ENCODE measurements around the gene SLC27A4. TPM values are rescaled to one million over a fixed set of nuclear protein-coding genes. Genes with fewer than 3 reads are reported as not detected.
A peak's percentile ranks its signal among the peaks of the same experiment; 100 is the strongest.

Gene SLC27A4
- total RNA-seq (2014; rRNA removed; shearing (Covaris generic)), result 26.2 and 39.0 TPM in 2 replicates

DNA sequence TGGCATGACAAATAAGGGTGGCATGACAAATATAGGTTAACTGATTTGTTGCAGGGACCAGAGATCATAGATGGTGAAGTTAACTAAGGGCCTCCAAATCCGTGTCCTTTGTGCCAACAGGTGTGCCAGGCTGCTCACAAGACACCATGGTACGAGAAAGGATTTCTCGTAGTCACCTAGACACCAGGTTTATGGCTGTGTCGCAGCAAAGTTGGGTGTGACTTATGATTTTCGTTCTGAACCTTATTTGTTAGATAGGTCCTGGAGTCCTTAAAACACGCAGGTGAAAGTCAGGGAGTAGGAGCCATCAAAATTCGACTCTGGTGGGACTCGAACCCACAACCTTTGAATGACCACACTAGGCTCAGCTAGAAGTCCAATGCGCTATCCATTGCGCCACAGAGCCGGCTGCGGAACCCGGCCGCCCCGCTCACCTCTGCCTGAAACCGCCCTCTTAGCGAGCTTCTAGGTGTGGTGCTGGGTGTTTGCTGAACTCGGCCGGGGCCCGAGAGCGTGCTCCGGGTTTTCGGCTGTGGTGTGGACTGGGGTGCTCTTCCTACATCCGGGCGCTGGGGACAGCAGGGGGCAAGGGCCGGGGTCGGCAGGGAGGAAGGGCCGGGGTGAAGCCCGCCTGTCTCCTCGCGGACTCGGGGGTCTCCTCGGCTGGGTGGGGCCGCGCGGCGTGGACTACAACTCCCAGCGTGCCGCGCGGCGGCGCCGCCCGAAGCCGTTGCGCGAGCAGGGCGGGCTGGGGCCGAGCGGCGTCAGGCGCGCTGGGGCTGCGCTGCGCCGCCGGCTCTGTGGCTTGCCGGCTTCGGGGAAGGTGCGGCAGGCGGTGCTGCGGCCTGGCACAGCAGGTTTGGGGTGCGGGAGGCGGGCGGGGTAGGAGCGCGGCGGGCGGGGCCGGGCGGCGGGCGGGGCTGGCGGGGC, at the start of gene SLC27A4:
Gene SLC27A4 (plus strand): TSS at position 767 of the 930 bp plus-strand sequence. CDS start 2,606 bp downstream, outside the sequence.
- Histone ChIP-seq H3K36me3 (replicated peaks; ENCODE audit: control insufficient read depth, insufficient read depth, low read length) (peaks cover 9% of the 10 kb centered on the region), H3K27me3 (ENCODE audit: control insufficient read depth, insufficient read depth, low read length) (no peaks in the 10 kb centered on the region), H3K4me3 (ENCODE audit: insufficient read depth, low read depth, low read length) (peak within 1 kb of the TSS; percentile 83)
- peak; percentile 98 for DNase-seq

DNA sequence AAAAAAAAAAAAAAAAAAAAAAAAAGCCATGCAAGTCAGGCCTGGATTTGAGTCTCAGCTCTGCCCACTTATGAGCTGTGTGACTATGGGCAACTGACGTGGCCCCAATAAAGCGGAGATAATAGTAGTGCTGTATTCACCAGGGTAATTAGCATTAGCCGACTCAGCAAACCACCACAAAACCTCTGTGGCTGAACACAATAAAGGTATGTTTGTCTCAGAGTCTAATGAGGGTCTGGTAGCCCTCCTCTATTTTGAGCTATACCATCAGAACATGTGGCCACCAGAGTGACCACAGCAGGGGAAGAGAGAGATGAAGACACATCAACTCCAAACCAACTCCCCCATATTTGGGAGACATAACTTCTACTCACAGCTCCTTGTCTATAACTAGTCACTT, 48.3 kb upstream of the SLC27A4 start:
- DNase-seq, result no peak
- Histone ChIP-seq H3K4me3 (ENCODE audit: insufficient read depth, low read depth, low read length) (no peak overlapping the region), H3K36me3 (replicated peaks; ENCODE audit: control insufficient read depth, insufficient read depth, low read length) (peaks cover 5% of the 10 kb centered on the region), H3K27me3 (ENCODE audit: control insufficient read depth, insufficient read depth, low read length) (no peaks in the 10 kb centered on the region)

GRCh38 chr9:128293091-128293490, 47.2 kb upstream of the SLC27A4 start:
- H3K4me3 ChIP-seq (ENCODE audit: insufficient read depth, low read depth, low read length), result no peak overlapping the region
- H3K27me3 ChIP-seq (ENCODE audit: control insufficient read depth, insufficient read depth, low read length), result no peaks in the 10 kb centered on the region
- DNase-seq, result no peak
- peaks cover 4% of the 10 kb centered on the region for H3K36me3 ChIP-seq (replicated peaks; ENCODE audit: control insufficient read depth, insufficient read depth, low read length)

DNA sequence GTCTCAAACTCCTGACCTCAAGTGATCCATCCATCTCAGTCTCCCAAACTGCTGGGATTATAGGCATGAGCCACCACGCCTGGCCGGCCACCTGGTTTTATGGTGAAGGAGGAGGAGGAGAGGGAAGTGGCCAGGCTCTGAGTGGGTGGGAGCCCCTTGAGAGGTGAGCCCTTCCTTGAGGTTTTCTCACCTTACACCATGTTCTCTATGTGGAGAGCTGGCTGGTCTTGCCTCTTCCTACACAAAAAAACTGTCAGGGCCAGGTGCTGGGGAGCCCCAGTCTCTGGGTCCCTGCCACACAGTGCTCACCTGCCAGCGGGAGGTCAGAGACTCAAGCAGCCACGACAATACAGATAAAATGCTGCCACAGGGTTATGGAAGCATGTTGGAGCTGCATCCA, 46.2 kb upstream of the SLC27A4 start:
- no peak for DNase-seq
- no peaks in the 10 kb centered on the region for H3K27me3 ChIP-seq (ENCODE audit: control insufficient read depth, insufficient read depth, low read length)
- no peaks in the 10 kb centered on the region for H3K36me3 ChIP-seq (replicated peaks; ENCODE audit: control insufficient read depth, insufficient read depth, low read length)
- no peak overlapping the region for H3K4me3 ChIP-seq (ENCODE audit: insufficient read depth, low read depth, low read length)

DNA sequence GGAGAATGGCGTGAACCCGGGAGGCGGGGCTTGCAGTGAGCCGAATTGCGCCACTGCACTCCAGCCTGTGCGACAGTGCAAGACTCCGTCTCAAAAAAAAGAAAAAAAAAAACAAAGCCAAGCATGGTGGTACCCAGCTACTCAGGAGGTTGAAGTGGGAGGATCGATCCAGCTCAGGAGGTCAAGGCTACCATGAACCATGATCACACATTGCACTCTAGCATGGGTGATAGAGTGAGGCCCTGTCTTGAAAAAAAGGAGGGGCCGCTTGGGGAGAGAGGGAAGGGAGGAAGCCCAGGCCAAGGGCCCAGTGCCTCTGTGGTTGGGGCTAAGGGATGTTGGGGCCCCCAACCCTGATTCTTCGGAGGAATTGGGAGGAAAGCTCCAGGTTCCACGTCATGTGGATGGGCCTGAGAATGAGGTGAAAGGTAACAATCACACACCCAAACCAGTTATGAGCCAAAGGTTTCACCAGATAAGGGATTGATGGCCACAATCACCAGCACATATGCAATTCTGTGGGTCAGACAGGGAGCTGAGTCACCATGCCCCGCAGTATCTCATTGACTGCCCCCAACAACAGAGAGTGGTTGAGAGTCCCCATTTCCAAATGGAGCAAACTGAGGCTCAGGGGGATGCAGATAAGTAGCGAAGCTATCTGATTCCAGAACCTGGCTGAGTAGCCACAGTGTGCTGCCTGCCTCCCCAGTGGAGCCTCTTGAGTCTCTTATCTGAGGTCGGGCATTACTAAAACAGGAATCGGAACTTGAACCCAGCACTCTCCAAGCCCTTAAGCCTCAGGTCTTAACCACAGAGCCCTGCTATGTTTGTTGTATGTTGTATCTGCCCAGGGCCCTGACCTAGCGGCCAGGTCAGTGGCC, 43.7 kb upstream of the SLC27A4 start:
- Histone ChIP-seq H3K27me3 (ENCODE audit: control insufficient read depth, insufficient read depth, low read length) (no peaks in the 10 kb centered on the region), H3K4me3 (ENCODE audit: insufficient read depth, low read depth, low read length) (no peak overlapping the region), H3K36me3 (replicated peaks; ENCODE audit: control insufficient read depth, insufficient read depth, low read length) (no peaks in the 10 kb centered on the region)
- DNase-seq, result no peak

DNA sequence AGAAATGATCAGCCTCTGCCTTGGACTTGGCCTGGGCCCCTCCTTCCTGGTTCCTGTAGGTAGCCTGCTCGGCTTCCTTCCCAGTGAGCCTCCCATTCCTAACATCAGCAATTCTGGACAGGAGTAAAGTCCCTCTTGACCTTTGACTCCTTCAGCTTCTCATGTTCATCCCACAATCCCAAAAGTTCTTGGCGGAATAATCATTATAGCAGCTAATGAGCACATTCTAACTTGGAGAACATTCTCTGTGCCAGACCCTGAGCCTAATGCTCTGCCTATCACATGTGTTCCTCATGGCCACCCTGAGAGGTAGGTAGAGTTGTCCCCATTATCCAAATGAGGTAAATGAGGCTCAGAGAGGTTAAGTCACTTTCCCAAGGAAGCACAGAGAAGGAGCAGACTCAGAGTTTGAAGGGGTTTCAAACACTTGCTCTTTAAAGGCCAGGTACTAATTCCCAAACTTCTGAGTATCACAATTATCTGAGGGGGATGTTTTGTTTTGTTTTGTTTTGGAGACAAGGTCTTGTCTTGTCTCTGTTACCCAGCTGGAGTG, 43.0 kb upstream of the SLC27A4 start:
- DNase-seq, result no peak
- no peak overlapping the region for H3K4me3 ChIP-seq (ENCODE audit: insufficient read depth, low read depth, low read length)
- no peaks in the 10 kb centered on the region for H3K27me3 ChIP-seq (ENCODE audit: control insufficient read depth, insufficient read depth, low read length)
- no peaks in the 10 kb centered on the region for H3K36me3 ChIP-seq (replicated peaks; ENCODE audit: control insufficient read depth, insufficient read depth, low read length)

GRCh38 chr9:128298535-128299482, 41.5 kb upstream of the SLC27A4 start:
- Histone ChIP-seq H3K36me3 (replicated peaks; ENCODE audit: control insufficient read depth, insufficient read depth, low read length) (no peaks in the 10 kb centered on the region), H3K4me3 (ENCODE audit: insufficient read depth, low read depth, low read length) (no peak overlapping the region), H3K27me3 (ENCODE audit: control insufficient read depth, insufficient read depth, low read length) (no peaks in the 10 kb centered on the region)
- no peak for DNase-seq

GRCh38 chr9:128304136-128304970, 36.0 kb upstream of the SLC27A4 start:
- DNase-seq, result no peak
- Histone ChIP-seq H3K36me3 (replicated peaks; ENCODE audit: control insufficient read depth, insufficient read depth, low read length) (peaks cover 3% of the 10 kb centered on the region), H3K27me3 (ENCODE audit: control insufficient read depth, insufficient read depth, low read length) (no peaks in the 10 kb centered on the region), H3K4me3 (ENCODE audit: insufficient read depth, low read depth, low read length) (no peak overlapping the region)

DNA sequence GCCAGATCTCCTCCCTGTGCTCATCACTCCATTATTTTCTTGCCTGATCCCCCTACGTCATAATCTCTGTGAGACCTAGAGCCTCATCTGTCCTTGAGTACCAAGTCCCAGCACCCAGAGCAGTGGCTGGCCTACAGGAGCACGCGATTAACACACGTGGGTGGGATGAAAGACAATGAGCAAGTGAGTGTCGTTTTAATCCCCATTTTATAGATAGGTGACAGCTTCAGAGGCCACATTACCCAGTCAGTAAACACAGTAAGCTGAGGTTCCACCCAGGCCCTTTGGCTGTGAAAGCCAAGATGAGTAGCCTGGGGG, 35.4 kb upstream of the SLC27A4 start:
- no peak for DNase-seq
- H3K27me3 ChIP-seq (ENCODE audit: control insufficient read depth, insufficient read depth, low read length), result no peaks in the 10 kb centered on the region

GRCh38 chr9:128309551-128309950, 30.8 kb upstream of the SLC27A4 start:
- DNase-seq, result no peak
- H3K36me3 ChIP-seq (replicated peaks; ENCODE audit: control insufficient read depth, insufficient read depth, low read length), result peaks cover 16% of the 10 kb centered on the region
- H3K27me3 ChIP-seq (ENCODE audit: control insufficient read depth, insufficient read depth, low read length), result no peaks in the 10 kb centered on the region
- H3K4me3 ChIP-seq (ENCODE audit: insufficient read depth, low read depth, low read length), result no peak overlapping the region

More for the DNA sequence above, 35.4 kb upstream of the SLC27A4 start:
- peaks cover 7% of the 10 kb centered on the region for H3K36me3 ChIP-seq (replicated peaks; ENCODE audit: control insufficient read depth, insufficient read depth, low read length)
- H3K4me3 ChIP-seq (ENCODE audit: insufficient read depth, low read depth, low read length), result no peak overlapping the region

DNA sequence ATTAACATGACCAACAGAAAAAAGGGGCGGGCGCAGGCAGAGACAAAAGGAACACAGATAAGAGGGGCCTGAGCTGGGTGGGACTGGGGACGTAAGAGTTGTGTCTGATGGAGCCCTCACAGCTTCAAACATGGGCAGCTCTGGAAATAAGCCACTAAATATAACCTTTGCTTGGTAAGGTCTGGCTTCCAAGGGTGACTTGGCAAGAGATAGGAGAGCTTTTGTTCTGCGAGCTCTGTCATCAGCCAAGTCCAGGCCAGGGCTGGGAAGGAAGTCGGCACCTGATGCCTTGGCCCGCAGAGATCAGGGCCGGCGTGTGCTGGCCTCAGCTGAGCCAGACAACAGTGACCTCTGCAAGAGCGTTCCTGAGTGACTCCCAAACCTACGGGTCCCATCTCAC, 29.9 kb upstream of the SLC27A4 start:
- H3K4me3 ChIP-seq (ENCODE audit: insufficient read depth, low read depth, low read length), result no peak overlapping the region
- H3K27me3 ChIP-seq (ENCODE audit: control insufficient read depth, insufficient read depth, low read length), result no peaks in the 10 kb centered on the region

DNA sequence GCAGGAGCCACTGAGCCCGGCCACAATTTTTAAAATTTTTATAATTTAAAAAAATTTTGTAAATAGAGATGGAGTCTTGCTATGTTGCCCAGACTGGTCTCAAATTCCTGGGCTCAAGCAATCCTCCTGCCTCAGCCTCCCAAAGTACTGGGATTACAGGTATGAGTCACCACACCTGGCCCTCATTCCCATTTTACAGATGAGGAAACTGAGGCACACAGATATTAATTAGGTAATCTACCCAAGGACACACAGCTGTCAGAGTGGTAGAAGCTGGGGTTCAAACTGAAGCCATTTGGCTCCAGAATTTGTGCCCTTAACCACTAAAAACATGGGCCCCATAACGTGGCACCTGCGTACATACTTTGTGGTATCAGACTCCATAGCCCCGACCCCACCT, 25.6 kb upstream of the SLC27A4 start:
- Histone ChIP-seq H3K36me3 (replicated peaks; ENCODE audit: control insufficient read depth, insufficient read depth, low read length) (peaks cover 19% of the 10 kb centered on the region), H3K4me3 (ENCODE audit: insufficient read depth, low read depth, low read length) (no peak overlapping the region), H3K27me3 (ENCODE audit: control insufficient read depth, insufficient read depth, low read length) (no peaks in the 10 kb centered on the region)
- DNase-seq, result no peak

More for the DNA sequence above, 29.9 kb upstream of the SLC27A4 start:
- H3K36me3 ChIP-seq (replicated peaks; ENCODE audit: control insufficient read depth, insufficient read depth, low read length), result peaks cover 16% of the 10 kb centered on the region
- DNase-seq, result no peak

DNA sequence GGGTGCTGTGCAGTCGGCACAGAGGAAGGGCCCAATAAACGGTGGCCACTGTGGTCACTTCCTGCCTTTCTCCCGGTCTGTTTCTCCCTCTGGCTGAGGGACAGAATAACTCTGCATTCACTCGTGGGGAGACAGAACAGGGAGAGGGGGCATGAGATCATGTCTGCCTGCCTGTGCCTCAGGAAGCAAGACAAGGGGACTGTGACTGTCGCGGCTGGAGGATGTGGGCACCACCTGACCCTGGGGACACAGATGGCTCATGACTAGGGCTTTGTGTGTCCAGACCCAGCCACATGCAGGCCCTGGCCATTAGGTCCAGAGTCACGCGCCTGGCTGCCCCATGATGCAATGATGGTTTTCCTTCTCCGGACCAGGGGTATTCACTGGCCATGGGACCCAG, 23.9 kb upstream of the SLC27A4 start:
- Histone ChIP-seq H3K36me3 (replicated peaks; ENCODE audit: control insufficient read depth, insufficient read depth, low read length) (peaks cover 11% of the 10 kb centered on the region), H3K4me3 (ENCODE audit: insufficient read depth, low read depth, low read length) (no peak overlapping the region), H3K27me3 (ENCODE audit: control insufficient read depth, insufficient read depth, low read length) (no peaks in the 10 kb centered on the region)
- DNase-seq, result no peak

Measured in H7 (cell line).